ENCODE results near the gene CACUL1. TPM values are rescaled to one million over a fixed set of nuclear protein-coding genes. Genes with fewer than 3 reads are reported as not detected.
A peak's percentile ranks its signal among the peaks of the same experiment; 100 is the strongest.

Gene CACUL1
- total RNA-seq, 2 experiments from 2014 or later: 12.0 to 27.6 TPM

DNA sequence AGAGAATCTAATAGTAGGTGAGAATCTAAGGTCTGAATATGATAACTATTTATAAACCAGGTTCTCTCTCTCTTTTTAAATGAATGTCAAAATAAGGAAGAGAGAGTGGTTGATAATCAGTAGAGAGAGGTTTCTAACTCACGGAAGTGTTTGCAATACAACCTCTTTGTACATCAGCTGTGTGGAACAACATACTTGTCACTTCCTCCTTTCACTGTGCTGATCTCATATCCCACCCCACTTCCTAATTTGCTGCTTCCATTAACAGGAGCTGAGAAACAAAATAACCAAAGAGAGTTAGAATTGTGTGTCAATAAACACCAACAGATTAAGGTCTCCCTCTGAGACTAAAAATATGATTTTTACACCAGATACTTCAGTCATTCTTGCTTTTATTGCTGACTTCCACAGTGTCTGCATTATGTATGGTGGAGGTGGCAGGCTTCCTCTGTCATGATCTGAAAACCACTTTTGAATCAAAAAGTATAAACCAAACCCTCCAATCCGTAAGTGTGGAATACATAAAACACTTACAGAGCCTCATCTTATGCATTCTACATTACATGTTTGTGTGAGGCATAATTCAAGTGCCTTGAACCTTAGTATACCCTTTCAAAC lies 25.0 kb downstream of the CACUL1 start:
- H3K79me2 ChIP-seq (ENCODE audit: insufficient read depth, low read depth, low read length): peaks cover 27% of the 10 kb centered on the region; the same call in 1 of the 2 replicates
- BruUV-seq (replicated peaks): no TSS peak
- no peaks in the 10 kb centered on the region for H3K9me3 ChIP-seq (ENCODE audit: low read length)
- H3K9me2 ChIP-seq (ENCODE audit: insufficient read depth, low read length): no peaks in the 10 kb centered on the region
- H3K27ac ChIP-seq (ENCODE audit: low read depth, low read length, poor library complexity, severe bottlenecking): peak overlapping the region; percentile 18
- peak; percentile 63 for DNase-seq (ENCODE audit: low spot score)
- peaks cover 9% of the 10 kb centered on the region; the same call in 1 of the 2 replicates for H3K36me3 ChIP-seq (ENCODE audit: insufficient read depth, low read length)
- H3K4me1 ChIP-seq (ENCODE audit: insufficient read depth, low read length, poor library complexity, severe bottlenecking): peaks cover 19% of the 10 kb centered on the region
- H3K4me2 ChIP-seq (ENCODE audit: low read length): peak overlapping the region; percentile 36
- peak overlapping the region; percentile 1 for H3K4me3 ChIP-seq (ENCODE audit: low read depth, low read length, poor library complexity, severe bottlenecking)
- TF ChIP-seq CTCF (conservative IDR thresholded peaks at IDR 0.05; ENCODE audit: low read length) (no peak), EZH2phosphoT487 (IDR thresholded peaks at IDR 0.05; ENCODE audit: borderline replicate concordance, low read depth, low read length) (no peak)
- CTCF ChIA-PET (ENCODE audit: unreplicated experiment): interaction anchor here (0.7 kb wide), 1 partner anchor 167 kb away, joined by 3 read pairs; no protein-coding TSS in a partner anchor
- H4K20me1 ChIP-seq (ENCODE audit: insufficient read depth, low read length): peaks cover 11% of the 10 kb centered on the region; the same call in 1 of the 2 replicates
- intact Hi-C loops (cut with micrococcal nuclease; ENCODE audit: unreplicated experiment): no loop called here
- POLR2A ChIA-PET: interaction anchor here (1.2 to 2.1 kb wide), 2 partner anchors 10 to 25 kb away, joined by 3 to 7 read pairs; partner anchors contain the start of gene CACUL1
- no peak overlapping the region for H2AFZ ChIP-seq (ENCODE audit: low read length)

- CTCF ChIA-PET (ENCODE audit: unreplicated experiment): no interaction called here
- Histone ChIP-seq H3K9me3 (ENCODE audit: low read length) (no peaks in the 10 kb centered on the region), H3K79me2 (ENCODE audit: insufficient read depth, low read depth, low read length) (peaks cover 22% of the 10 kb centered on the region; the same call in 1 of the 2 replicates), H2AFZ (ENCODE audit: low read length) (no peak overlapping the region), H3K4me3 (ENCODE audit: low read depth, low read length, poor library complexity, severe bottlenecking) (peak overlapping the region; percentile 1), H3K36me3 (ENCODE audit: insufficient read depth, low read length) (peaks cover 9% of the 10 kb centered on the region; the same call in 1 of the 2 replicates), H3K9me2 (ENCODE audit: insufficient read depth, low read length) (no peaks in the 10 kb centered on the region), H3K27ac (ENCODE audit: low read depth, low read length, poor library complexity, severe bottlenecking) (peak overlapping the region; percentile 18), H3K4me2 (ENCODE audit: low read length) (peak overlapping the region; percentile 36), H4K20me1 (ENCODE audit: insufficient read depth, low read length) (peaks cover 6% of the 10 kb centered on the region; the same call in 1 of the 2 replicates), H3K4me1 (ENCODE audit: insufficient read depth, low read length, poor library complexity, severe bottlenecking) (peaks cover 19% of the 10 kb centered on the region)
- intact Hi-C loops (cut with micrococcal nuclease; ENCODE audit: unreplicated experiment): no loop called here
- no peak for DNase-seq (ENCODE audit: low spot score)
- POLR2A ChIA-PET: interaction anchor here (0.7 to 2.1 kb wide), 2 partner anchors 23 to 26 kb away, joined by 3 to 7 read pairs; partner anchors contain the start of gene CACUL1
- BruUV-seq (replicated peaks): no TSS peak
- TF ChIP-seq CTCF (conservative IDR thresholded peaks at IDR 0.05; ENCODE audit: low read length): no peak
- TF ChIP-seq EZH2phosphoT487 (IDR thresholded peaks at IDR 0.05; ENCODE audit: borderline replicate concordance, low read depth, low read length): no peak
These were observed 25.6 kb downstream of the CACUL1 start for GRCh38 chr10:118729200-118729599.
